ENCODE data around the gene KIRREL3.

Gene KIRREL3

DNA sequence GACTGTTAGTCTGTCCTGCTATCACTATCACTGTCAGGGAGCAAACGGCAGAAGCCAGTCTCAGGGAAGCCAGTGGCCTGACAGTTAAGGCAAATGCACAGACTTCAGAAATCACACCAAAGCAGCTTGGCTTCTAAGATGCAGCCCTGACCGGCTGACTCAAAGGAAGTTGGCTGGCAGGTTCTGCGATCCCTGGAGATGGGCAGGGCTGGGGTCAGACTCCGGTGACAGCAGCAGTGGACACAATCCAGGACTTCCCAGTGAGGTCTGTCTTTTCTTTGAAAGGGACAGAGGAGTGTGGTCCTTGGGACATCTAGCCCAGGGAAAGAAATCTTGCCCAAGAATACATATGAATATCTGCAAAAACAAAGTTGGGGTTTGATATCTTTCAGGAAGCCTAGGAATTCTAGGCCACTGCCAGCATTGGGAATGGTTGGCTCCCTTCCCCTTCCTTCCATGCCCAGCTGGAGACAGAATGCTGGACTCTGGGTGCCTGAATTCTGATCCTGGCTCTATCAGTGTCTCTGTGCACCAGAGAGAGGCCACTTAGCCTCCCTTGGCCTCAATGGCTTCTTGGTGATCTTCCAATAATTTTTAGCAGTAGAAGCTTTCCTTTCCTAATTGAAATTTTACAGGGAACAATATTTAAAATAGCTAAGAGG, 108.9 kb downstream of the KIRREL3 start:
- Histone ChIP-seq H3K27ac (ENCODE audit: low read depth, low read length) (no peak overlapping the region), H3K27me3 (ENCODE audit: insufficient read depth, low read length) (no peaks in the 10 kb centered on the region), H3K79me2 (ENCODE audit: control insufficient read depth, insufficient read depth, low read length, unreplicated experiment) (no peaks in the 10 kb centered on the region), H3K36me3 (ENCODE audit: insufficient read depth, low read length) (0 out of 2 replicates have a peak, but pooled peaks cover 3% of the 10 kb centered on the region), H3K4me1 (ENCODE audit: control insufficient read depth, insufficient read depth, low read length, unreplicated experiment) (peaks cover 13% of the 10 kb centered on the region), H2AFZ (ENCODE audit: low read length, unreplicated experiment) (no peak overlapping the region), H3K4me3 (ENCODE audit: low read depth, low read length) (no peak overlapping the region)

DNA sequence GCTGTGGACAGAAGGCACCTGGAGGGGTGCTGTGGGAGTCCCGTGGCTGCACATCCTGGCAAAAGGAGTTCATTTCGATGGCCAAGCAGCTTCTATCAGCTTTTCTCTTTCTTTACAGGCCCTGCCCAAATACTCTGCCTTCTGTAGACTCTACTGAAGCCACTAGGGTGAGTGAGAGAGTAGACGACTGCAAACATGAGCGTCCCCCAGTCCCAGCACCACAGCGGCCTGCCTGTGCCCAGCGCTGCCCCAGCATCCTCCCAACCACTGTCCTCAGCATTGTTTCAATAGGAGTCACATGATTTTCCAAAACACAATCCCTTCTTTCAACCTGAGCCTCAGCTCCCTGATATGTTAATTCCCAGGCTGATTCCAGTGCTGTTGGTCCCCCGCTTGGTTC, 110.0 kb downstream of the KIRREL3 start:
- no peaks in the 10 kb centered on the region for H3K27me3 ChIP-seq (ENCODE audit: insufficient read depth, low read length)
- no peaks in the 10 kb centered on the region for H3K79me2 ChIP-seq (ENCODE audit: control insufficient read depth, insufficient read depth, low read length, unreplicated experiment)
- H3K27ac ChIP-seq (ENCODE audit: low read depth, low read length): no peak overlapping the region
- no peak overlapping the region for H2AFZ ChIP-seq (ENCODE audit: low read length, unreplicated experiment)
- H3K4me1 ChIP-seq (ENCODE audit: control insufficient read depth, insufficient read depth, low read length, unreplicated experiment): peaks cover 13% of the 10 kb centered on the region
- no peaks in the 10 kb centered on the region for H3K36me3 ChIP-seq (ENCODE audit: insufficient read depth, low read length)
- H3K4me3 ChIP-seq (ENCODE audit: low read depth, low read length): no peak overlapping the region

DNA sequence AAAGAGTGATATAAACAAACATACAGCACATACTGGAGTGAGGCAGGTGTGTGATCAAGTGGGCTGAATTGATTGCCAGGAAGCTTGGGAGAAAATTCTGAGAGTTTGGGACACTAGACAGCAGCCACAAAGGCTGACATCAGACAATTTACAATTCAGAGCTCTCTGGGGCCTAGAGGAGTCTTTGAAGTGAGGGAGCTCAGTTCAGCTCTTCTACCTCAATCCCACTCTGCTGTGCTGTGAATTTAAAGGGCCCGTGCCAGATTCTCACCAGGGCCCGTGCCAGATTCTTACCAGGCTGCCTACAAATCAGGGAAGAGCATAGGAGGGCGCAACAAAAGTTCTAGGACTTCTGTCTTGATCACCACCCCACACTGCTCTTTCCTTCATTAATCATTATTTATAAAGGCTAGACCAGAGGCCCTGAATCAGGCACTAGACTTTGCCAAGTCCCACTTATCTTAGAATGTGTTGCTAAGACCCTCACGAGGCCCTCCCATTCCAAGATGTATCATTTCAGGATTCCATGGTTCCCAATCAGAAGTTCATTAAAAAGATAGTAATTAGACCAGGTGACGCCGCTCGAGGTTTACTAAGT, 112.4 kb downstream of the KIRREL3 start:
- Histone ChIP-seq H3K36me3 (ENCODE audit: insufficient read depth, low read length) (no peaks in the 10 kb centered on the region), H3K79me2 (ENCODE audit: control insufficient read depth, insufficient read depth, low read length, unreplicated experiment) (no peaks in the 10 kb centered on the region), H2AFZ (ENCODE audit: low read length, unreplicated experiment) (no peak overlapping the region), H3K27me3 (ENCODE audit: insufficient read depth, low read length) (no peaks in the 10 kb centered on the region), H3K27ac (ENCODE audit: low read depth, low read length) (no peak overlapping the region), H3K4me1 (ENCODE audit: control insufficient read depth, insufficient read depth, low read length, unreplicated experiment) (peaks cover 13% of the 10 kb centered on the region), H3K4me3 (ENCODE audit: low read depth, low read length) (no peak overlapping the region)

DNA sequence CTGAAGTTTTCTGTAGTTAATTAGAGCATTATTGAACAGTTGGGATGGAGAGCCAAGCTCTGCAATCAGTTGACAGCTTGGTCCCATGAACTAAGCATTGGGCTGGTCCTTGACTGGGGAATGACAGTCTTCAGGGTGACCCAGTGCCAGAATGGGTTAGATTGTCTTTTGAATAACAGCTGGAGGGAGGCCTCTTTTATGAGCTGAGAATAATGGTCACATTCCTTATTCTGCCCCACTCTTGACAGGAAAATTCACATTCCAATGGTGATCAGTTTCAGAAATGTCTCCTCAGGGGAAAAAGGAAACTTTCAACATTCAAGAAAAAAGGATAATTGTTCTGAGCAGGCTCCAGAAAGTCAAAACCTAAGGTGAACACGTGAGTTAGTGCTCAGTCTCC, 113.9 kb downstream of the KIRREL3 start:
- Histone ChIP-seq H3K79me2 (ENCODE audit: control insufficient read depth, insufficient read depth, low read length, unreplicated experiment) (no peaks in the 10 kb centered on the region), H2AFZ (ENCODE audit: low read length, unreplicated experiment) (no peak overlapping the region), H3K27ac (ENCODE audit: low read depth, low read length) (no peak overlapping the region), H3K4me1 (ENCODE audit: control insufficient read depth, insufficient read depth, low read length, unreplicated experiment) (peaks cover 6% of the 10 kb centered on the region), H3K36me3 (ENCODE audit: insufficient read depth, low read length) (no peaks in the 10 kb centered on the region), H3K27me3 (ENCODE audit: insufficient read depth, low read length) (no peaks in the 10 kb centered on the region), H3K4me3 (ENCODE audit: low read depth, low read length) (no peak overlapping the region)

DNA sequence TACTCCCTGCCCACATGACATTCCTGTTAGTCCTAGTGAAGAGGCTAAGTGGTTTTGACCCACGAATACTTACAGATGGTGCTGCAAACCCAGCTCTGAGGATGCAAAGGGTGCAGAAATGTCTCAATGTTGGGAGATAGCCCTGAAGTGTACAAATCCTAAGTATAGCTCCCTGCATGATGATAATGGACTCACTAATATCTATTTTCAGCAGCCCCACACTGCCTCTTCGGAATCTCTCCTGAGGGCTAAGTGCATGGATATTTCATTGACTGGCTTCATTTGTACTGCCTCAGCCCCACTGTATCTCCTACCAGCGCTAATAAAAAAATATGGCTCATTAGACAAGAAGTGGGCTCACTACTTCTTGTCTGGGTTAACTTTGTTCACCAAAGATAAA, 114.5 kb downstream of the KIRREL3 start:
- Histone ChIP-seq H3K27ac (ENCODE audit: low read depth, low read length) (no peak overlapping the region), H3K27me3 (ENCODE audit: insufficient read depth, low read length) (no peaks in the 10 kb centered on the region), H2AFZ (ENCODE audit: low read length, unreplicated experiment) (no peak overlapping the region), H3K36me3 (ENCODE audit: insufficient read depth, low read length) (no peaks in the 10 kb centered on the region), H3K4me3 (ENCODE audit: low read depth, low read length) (no peak overlapping the region), H3K79me2 (ENCODE audit: control insufficient read depth, insufficient read depth, low read length, unreplicated experiment) (no peaks in the 10 kb centered on the region), H3K4me1 (ENCODE audit: control insufficient read depth, insufficient read depth, low read length, unreplicated experiment) (peaks cover under 1% of the 10 kb centered on the region)

DNA sequence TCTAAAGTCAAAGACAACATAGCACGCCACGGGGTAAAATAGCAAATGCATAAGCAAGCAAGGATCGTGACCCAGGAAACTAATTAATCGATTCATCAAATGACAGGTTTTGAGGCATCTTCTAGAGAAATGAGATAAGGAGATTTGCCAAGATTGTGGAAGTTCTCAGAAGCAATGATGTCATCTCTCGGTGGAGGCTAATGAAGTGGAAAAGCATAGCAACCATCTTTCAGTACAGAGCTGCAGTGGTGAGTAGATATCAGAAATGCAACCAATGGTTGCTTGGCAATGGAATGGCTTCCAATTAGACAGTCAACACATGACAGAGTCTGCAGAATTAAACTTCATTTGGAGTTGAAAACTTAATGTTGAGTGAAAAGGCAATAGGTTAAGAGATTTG, 116.0 kb downstream of the KIRREL3 start:
- Histone ChIP-seq H3K4me1 (ENCODE audit: control insufficient read depth, insufficient read depth, low read length, unreplicated experiment) (no peaks in the 10 kb centered on the region), H3K27me3 (ENCODE audit: insufficient read depth, low read length) (no peaks in the 10 kb centered on the region), H3K27ac (ENCODE audit: low read depth, low read length) (no peak overlapping the region), H3K79me2 (ENCODE audit: control insufficient read depth, insufficient read depth, low read length, unreplicated experiment) (no peaks in the 10 kb centered on the region), H2AFZ (ENCODE audit: low read length, unreplicated experiment) (no peak overlapping the region), H3K36me3 (ENCODE audit: insufficient read depth, low read length) (no peaks in the 10 kb centered on the region), H3K4me3 (ENCODE audit: low read depth, low read length) (no peak overlapping the region)

DNA sequence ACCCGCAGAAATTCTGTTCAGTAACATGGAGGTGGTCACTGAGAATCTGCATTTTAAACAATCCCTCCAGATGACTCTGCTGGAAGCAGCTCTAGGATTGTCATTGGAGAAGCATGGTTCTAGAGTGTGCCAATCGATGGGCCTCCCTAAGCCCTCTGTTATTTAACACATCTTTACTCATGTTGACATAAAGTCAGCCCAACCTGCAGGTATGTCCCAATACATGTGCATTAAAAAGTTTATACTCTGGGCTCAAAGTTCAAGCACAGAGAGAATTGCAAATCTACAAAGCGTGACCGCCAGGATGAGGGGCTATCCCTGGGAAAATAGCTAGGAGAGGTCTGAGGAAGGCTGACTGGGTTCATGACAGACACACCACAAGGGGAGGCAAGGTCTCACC, 116.4 kb downstream of the KIRREL3 start:
- H3K36me3 ChIP-seq (ENCODE audit: insufficient read depth, low read length): no peaks in the 10 kb centered on the region
- H3K4me3 ChIP-seq (ENCODE audit: low read depth, low read length): no peak overlapping the region
- no peak overlapping the region for H2AFZ ChIP-seq (ENCODE audit: low read length, unreplicated experiment)
- no peaks in the 10 kb centered on the region for H3K4me1 ChIP-seq (ENCODE audit: control insufficient read depth, insufficient read depth, low read length, unreplicated experiment)
- H3K27me3 ChIP-seq (ENCODE audit: insufficient read depth, low read length): no peaks in the 10 kb centered on the region
- H3K79me2 ChIP-seq (ENCODE audit: control insufficient read depth, insufficient read depth, low read length, unreplicated experiment): no peaks in the 10 kb centered on the region
- no peak overlapping the region for H3K27ac ChIP-seq (ENCODE audit: low read depth, low read length)

DNA sequence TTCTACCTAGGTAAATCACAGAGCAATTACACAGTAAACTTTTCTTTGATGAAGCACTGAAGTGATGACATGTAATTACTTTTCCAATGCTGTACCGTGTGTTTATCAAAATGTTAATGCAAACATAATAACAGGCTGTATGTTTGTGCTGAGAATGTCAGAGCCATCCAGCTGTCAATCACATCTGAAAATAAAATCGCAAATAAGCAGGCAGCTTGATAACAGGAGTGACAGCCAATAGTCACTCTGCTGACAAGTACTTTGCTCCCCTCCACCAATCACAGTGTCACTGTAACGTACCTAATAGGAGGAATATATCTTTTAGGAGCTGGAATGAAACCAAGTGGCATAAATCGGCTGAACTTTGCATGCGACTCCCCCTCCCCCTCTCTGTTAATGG, 119.7 kb downstream of the KIRREL3 start:
- no peak overlapping the region for H2AFZ ChIP-seq (ENCODE audit: low read length, unreplicated experiment)

DNA sequence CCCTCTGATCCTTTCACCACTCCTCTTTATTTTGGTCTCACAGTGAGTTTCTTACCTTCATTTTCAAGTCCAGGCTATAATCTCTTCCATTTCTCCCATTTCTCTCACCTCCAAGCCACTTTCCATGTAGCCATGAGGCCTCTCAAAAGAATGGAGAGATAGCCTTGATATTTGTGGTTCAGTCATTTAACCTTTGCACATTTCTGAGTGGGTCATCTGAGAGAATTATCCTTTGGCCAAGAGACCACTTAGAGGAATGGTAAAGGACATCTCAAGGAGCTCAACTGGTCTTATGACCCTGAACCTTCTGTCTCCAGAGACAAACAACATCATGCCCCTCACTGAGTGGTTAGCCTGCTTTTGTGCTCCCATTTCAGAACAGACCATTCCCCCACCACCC, 121.1 kb downstream of the KIRREL3 start:
- H3K36me3 ChIP-seq (ENCODE audit: insufficient read depth, low read length): no peaks in the 10 kb centered on the region
- no peak overlapping the region for H2AFZ ChIP-seq (ENCODE audit: low read length, unreplicated experiment)
- no peaks in the 10 kb centered on the region for H3K27me3 ChIP-seq (ENCODE audit: insufficient read depth, low read length)
- no peak overlapping the region for H3K4me3 ChIP-seq (ENCODE audit: low read depth, low read length)
- no peaks in the 10 kb centered on the region for H3K4me1 ChIP-seq (ENCODE audit: control insufficient read depth, insufficient read depth, low read length, unreplicated experiment)
- no peaks in the 10 kb centered on the region for H3K79me2 ChIP-seq (ENCODE audit: control insufficient read depth, insufficient read depth, low read length, unreplicated experiment)
- H3K27ac ChIP-seq (ENCODE audit: low read depth, low read length): no peak overlapping the region

More for the DNA sequence above, 119.7 kb downstream of the KIRREL3 start:
- Histone ChIP-seq H3K4me3 (ENCODE audit: low read depth, low read length) (no peak overlapping the region), H3K27me3 (ENCODE audit: insufficient read depth, low read length) (no peaks in the 10 kb centered on the region), H3K79me2 (ENCODE audit: control insufficient read depth, insufficient read depth, low read length, unreplicated experiment) (no peaks in the 10 kb centered on the region), H3K4me1 (ENCODE audit: control insufficient read depth, insufficient read depth, low read length, unreplicated experiment) (no peaks in the 10 kb centered on the region), H3K27ac (ENCODE audit: low read depth, low read length) (no peak overlapping the region), H3K36me3 (ENCODE audit: insufficient read depth, low read length) (no peaks in the 10 kb centered on the region)

DNA sequence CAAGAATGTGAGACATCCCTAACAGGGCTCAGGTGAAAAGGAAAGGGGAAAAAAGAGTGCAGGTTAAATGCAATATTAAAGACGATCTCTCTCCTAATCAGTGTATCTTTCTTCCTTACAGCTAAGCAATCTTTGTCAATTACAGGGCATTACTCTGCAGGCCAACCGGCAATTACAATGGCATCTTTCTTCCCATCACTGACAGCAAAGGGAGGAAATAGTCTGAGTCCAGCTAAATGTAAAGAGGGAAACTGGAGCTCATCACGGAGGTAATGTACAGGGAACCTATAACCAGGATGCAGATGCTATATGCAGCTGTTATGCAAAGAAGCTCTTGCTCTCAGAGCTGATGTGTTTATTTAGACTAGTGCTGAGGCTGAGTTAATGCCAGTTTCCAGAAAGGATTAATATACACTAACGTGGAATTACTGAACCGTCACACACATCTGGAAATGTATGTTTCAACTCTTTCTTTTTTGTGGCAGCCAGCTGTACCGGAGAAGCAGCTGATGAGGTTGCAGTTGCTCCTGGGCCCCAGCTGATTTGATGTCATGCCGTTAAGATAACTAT, 121.6 kb downstream of the KIRREL3 start:
- H3K27me3 ChIP-seq (ENCODE audit: insufficient read depth, low read length): no peaks in the 10 kb centered on the region
- H3K4me3 ChIP-seq (ENCODE audit: low read depth, low read length): no peak overlapping the region
- H3K36me3 ChIP-seq (ENCODE audit: insufficient read depth, low read length): no peaks in the 10 kb centered on the region
- H3K27ac ChIP-seq (ENCODE audit: low read depth, low read length): no peak overlapping the region
- no peaks in the 10 kb centered on the region for H3K4me1 ChIP-seq (ENCODE audit: control insufficient read depth, insufficient read depth, low read length, unreplicated experiment)
- H2AFZ ChIP-seq (ENCODE audit: low read length, unreplicated experiment): peak overlapping the region; percentile 6
- H3K79me2 ChIP-seq (ENCODE audit: control insufficient read depth, insufficient read depth, low read length, unreplicated experiment): no peaks in the 10 kb centered on the region

DNA sequence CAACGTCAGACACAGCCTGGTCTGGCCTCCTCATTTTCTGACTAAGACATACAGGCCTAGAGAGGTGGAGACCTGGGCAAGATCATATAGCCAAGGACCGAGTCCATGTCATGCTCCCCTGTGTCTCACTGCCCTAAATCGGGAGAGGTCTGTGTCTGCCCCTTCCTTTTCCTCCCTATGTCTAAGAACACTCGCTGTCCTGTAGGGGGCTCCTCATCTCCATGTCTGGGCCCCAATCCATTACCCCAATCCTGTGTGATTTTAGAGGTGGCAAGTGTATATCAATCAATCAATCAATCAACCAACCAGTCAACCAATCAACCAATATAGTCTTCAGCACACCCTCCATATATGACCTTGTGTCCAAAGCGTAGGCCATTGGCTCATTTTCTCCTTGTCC, 125.7 kb downstream of the KIRREL3 start:
- H3K27me3 ChIP-seq (ENCODE audit: insufficient read depth, low read length): no peaks in the 10 kb centered on the region
- H3K4me3 ChIP-seq (ENCODE audit: low read depth, low read length): no peak overlapping the region
- no peak overlapping the region for H2AFZ ChIP-seq (ENCODE audit: low read length, unreplicated experiment)
- no peaks in the 10 kb centered on the region for H3K36me3 ChIP-seq (ENCODE audit: insufficient read depth, low read length)
- no peaks in the 10 kb centered on the region for H3K79me2 ChIP-seq (ENCODE audit: control insufficient read depth, insufficient read depth, low read length, unreplicated experiment)
- no peaks in the 10 kb centered on the region for H3K4me1 ChIP-seq (ENCODE audit: control insufficient read depth, insufficient read depth, low read length, unreplicated experiment)
- H3K27ac ChIP-seq (ENCODE audit: low read depth, low read length): no peak overlapping the region

Data from ACC112 (cell line).